Measurements from ENCODE around the gene CCL1.

The CCL1 gene, protein sequence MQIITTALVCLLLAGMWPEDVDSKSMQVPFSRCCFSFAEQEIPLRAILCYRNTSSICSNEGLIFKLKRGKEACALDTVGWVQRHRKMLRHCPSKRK

DNA sequence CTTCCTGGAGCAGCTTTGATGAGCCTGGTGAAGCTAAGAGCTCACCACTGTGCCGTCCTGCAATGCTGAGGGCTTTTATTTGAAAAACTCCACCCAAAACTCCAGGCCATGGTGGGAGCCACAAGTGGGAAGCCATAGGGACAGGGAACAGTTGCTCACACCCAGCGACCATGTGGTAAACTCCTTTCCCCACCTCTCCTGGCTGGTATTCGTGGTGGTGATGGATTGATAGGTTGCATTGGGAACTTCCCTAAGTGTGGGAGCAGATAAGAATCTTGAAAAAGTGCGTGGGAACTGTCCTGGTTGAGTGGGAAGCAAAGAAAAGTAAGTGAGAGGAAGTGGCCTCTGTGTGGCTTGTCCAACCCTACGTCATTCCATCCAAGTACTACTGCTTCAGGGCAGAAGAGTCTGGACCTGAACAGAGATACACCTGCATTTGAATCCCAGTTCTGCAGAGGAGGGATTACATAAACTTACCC, at the start of gene CCL1:
Gene CCL1, minus strand, starts transcription at position 51 of the 479 bp plus-strand sequence. CDS start 72 bp downstream, outside the sequence.
- no peak for DNase-seq (ENCODE audit: low spot score)

DNA sequence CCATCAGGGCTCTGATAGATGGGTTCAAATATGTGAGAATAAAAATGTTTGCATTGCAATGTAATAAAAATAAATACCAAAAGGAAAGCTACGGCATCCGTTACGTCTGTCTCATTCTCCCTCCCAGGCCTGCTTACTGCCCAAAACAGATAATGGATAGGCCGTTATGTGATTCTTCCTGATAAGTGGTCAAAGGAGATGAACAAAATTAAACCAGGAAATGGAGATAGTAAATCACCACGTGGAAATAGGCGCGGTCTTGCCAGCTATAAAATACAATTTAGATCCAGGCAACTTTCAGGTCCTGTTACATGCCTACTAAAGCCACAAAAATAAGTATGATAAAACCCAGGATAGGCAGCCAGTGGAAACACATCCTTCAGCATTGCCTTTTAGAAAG, 49.5 kb upstream of the CCL1 start:
- no peak for DNase-seq (ENCODE audit: low spot score)

DNA sequence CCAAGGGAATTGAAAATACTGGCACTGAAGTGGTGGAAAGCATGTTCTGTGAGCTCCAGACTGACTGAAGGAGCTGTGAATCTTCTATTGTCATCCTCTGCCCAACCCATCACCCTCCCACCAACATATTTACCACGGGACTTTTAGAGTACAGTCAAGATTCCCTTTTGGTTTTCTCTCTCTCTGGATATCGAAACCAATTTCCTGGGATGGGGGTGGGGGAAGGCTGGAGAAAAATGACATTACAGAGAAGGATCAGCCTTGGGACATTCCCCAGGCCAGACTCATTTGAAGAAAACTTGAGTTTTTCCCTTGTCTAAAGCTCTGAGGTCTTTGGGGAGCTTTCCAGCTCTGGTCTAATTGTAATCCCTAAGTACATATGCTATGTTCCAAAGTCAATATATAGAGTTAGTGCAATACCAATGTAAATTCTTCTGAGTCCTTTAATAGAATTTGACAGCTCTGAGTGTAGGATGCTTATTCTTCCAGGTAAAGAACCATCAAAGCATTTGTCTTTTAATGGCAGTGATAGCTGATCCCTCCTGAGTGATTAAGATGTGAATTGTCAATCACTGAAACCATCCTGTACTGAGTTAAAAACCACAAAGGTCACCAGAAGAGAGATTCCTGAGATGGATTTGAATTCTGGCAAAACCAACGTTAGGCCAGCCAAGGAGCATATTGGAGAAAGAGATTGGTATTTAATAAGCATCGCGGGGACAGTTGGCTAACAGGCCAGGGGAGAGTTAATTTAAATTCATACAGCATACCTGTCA, 48.8 kb upstream of the CCL1 start:
- DNase-seq (ENCODE audit: low spot score): no peak

DNA sequence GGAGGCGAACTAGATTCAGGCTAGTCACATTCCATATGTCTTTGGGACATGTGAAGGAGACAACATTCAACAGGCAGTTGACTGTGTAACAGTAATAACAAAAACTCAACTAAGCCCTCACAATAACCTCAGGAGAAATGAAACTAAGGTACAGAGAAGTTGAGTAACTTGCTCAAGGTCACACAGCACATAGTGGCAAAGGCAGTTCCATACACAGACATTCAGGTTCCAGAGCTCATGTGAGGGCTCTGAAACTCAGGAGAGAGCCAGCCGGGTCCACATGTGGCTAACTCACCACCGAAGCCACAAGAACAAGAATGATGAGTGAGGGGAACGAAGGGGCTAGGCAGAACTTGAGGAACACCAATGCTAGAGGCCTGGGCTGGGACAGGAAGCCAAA, 46.3 kb upstream of the CCL1 start:
- DNase-seq (ENCODE audit: low spot score): no peak

DNA sequence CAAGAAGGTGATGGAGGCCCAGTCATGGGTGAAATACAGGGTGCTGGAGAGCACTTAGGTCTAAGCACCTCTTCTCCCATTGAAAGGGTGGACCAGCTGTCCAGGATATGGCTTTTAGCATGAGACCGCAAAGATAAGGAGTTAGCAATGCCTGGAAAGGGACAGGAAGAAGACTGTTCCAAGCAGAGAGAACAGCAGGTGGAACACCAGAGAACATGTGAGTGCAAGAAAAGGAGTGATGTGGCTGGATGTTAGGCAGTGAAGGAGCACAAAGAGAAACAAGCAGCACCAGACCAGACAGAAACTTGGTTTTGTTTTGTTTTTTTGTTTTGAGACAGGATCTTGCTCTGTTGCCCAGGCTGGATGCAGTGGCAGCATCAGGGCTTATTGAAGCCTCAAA, 45.4 kb upstream of the CCL1 start:
- DNase-seq (ENCODE audit: low spot score): no peak

DNA sequence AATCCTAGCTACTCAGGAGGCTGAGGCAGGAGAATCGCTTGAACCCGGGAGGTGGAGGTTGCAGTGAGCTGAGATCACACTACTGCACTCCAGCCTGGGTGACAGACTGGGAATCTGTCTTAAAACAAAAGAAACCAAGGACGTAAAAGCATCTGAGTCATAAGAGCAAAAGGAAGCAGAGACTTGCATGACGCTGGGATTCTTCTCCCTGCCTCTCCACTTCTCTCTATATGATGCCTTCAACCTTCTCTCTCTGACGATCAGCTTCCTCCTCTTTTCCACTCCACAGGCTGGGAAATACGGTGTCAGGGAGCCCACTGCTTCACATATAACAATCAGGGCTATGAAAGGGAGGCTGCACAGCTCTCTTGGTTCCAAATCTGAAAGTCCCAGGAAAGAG, 43.2 kb upstream of the CCL1 start:
- DNase-seq (ENCODE audit: low spot score): no peak

DNA sequence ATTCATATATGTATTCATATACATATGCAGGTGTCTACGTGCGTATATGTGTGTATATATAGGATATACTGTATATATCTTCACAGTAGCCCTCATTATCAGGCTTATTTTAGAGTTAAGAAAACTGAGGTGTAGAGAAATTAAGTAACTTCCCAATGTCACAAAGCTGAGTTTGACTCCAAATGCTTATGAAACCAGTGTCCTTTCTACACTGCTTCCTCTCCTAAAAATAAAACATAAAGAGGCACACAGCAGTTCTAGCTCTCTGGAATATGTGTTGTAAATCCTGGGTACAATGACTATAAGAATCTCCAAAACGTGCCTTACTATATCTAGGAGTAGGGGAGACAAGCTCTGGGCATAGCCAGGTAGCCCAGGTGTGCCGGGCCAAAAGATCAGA, 40.0 kb upstream of the CCL1 start:
- no peak for DNase-seq (ENCODE audit: low spot score)

DNA sequence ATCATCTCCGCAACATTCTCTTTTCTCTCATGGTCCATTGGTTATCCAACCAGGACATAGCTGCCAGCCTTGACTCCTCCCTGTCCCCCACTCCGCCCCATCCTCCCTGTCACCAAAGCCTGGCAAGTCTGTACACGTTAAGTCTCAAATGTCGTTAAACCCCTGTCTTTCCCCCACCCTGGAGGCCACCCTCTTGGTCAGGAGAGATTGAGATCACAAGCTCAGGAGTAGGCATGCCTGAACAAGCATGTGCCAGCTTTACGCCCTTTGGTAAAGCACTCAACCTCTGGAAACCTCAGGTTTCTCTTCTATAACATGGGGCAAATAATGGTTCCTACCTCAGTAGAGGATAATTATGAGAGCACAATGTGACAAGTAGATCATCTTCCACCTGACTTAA, 38.1 kb upstream of the CCL1 start:
- DNase-seq (ENCODE audit: low spot score): no peak

DNA sequence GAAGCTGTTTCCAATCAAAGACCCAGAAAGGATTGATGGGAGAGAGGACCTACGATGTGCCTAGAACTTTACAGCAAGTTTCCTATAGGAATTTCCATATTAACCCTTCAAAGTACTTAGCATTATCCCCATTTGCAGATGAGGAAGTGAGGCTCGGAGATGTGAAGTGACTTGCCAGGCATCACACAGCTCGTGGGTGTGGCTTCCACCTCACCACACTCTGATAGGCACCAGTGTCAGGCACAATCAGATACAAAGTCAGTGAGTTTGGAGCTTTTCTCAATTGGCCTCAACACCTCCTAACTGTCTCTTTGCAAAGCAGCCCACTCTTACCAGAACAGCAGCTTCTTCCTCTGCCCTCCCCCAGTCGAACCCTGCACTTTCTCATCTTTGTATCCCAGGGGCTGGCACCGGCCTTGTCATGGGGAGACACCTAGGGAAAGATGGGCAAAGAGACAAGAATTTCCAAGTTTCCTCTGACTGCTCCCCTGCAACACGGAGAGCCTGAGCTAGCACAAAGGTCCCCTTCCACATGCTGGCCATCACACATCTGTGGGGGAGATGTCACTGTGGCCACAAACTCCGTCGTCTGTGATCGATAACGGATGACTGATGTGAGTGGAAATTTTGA, 37.4 kb upstream of the CCL1 start:
- DNase-seq (ENCODE audit: low spot score): no peak

DNA sequence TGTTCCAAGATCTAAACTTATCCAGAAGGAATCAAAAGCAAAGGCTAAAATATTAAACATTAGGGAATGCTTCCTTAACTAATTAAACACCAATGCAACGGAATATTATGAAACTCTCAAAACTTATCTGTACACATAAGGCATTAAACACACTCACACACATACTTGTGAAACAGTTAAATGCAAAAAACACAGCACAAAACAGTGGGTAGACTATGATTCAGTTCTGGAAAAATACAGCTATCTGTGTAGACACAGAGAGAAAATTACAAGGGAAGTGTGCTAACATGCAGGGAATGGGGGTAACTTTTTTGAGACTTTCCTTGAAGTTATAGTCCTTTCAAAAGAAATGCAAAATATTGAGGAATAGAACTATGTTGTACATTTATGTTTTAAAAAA, 36.7 kb upstream of the CCL1 start:
- DNase-seq (ENCODE audit: low spot score): no peak

DNA sequence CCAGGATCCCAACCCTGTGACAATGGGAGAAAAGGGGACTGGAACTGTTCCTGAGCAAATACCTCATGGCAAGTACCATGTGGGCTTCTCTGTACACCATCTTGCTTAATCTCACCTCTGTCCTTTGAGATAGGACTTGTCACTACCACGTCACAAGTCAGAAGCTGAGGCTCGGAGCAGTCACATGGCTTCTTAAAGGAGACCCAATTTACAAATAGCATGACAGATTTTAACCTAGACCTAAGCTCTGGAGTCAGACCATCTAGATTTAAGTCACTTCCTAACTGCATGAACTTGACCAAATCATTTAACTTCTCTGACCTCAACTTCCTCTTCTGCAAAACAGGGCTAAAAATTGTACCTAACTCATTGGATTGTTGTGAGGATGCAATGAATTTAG, 36.0 kb upstream of the CCL1 start:
- DNase-seq (ENCODE audit: low spot score): no peak

DNA sequence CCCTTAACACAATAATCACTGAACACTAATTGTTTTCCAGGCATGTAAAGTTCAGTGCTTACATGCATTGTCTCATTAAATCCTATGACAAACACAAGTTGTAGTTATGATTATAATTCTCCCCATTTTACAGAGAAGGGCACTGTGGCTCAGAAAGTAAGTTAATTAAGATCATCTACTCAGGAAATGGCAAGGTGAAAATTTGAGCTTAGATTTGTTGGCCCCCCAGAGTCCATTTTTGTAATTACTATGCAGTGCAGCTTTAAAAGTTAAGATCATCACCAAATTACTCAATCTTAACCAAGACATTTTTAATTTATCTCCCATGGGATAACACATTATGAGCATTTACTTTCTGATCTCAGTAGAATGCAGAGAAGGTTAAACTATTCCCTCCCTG, 34.2 kb upstream of the CCL1 start:
- no peak for DNase-seq (ENCODE audit: low spot score)

DNA sequence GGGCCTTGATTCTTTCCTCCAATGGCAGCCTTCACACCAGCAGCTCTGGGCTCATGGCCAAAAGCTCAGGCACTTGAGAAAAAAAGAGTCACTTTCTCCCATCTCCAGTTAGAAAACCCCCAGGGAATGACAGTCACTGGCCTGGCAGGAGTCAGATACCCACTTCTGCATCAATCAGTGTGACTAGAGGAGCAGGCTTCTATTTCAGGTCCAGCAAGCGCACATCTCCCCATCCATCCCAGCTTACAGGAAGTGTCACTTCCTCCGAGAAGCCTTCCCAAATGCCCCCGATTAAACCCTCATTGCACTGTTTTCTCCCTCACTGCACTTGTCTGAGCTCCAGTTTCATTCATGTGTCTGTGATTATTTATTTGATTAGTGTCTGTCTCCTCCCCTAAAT, 30.4 kb upstream of the CCL1 start:
- DNase-seq (ENCODE audit: low spot score): no peak

DNA sequence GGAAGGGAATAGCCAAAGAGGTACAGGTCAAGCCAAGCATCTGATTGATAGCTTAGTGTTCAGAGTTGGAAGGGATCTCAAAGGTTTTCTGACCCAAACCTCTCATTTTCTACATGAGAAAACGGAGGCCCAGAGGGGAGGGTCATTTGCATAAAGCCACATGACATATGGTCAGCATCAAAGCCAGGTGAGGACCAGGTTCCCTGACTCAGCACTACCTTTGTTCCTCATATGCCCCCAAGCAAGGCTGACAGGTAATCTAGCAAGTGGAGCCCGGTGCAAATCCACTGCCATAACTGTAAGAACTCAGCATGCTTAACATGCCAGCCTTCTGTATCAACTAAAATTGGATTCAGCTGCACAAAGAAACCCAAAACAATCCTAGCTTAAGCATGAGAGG, 28.2 kb upstream of the CCL1 start:
- DNase-seq (ENCODE audit: low spot score): no peak

DNA sequence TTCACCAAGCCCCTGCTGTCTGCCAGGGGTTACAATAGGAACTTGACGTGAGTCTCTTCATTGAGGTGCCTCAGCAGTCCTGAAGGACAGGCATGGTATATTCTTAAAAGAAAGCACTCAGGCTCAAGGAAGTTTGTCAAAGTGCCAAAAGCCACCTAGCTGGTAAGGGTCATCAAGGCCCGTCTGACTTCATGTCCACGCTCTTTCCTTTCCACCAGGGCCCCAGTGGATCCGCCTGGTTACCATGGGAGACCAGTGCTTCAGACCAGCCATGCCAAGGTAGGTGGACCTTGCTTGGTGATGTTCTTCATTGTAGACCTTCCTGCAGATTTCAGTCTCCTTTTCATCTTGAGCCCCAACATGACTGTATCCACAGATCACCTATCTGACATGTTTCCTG, 27.6 kb upstream of the CCL1 start:
- DNase-seq (ENCODE audit: low spot score): no peak

DNA sequence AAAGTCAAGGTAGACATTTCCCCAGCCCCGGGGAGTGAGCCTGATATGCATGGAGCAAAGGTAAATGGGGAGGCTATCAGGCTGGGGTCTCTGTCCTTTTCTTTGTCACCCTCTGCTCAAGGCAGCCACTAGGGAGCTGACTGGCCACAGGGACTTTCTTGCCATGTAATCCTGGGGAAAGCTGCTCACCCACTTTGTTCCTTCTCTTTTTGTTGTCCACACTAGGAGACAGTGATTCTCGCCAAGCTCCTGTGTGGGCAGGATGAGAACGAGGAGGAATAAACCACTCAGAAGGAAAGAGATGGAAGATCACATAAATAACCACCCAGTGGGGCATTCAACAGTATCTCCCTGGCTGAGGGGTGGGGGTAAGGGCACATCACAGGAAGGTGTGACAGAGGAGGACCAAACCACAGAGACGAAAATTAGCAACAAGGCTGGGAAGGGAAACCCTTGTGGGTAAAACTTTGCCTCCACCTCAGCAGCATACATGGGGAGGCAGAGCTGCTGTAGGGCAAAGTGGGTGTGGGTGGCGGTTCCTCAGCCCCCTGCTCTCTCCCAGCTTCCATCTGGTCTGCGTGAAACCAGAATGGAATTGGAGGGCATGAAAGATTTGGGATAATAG, 26.2 kb upstream of the CCL1 start:
- DNase-seq (ENCODE audit: low spot score): no peak

DNA sequence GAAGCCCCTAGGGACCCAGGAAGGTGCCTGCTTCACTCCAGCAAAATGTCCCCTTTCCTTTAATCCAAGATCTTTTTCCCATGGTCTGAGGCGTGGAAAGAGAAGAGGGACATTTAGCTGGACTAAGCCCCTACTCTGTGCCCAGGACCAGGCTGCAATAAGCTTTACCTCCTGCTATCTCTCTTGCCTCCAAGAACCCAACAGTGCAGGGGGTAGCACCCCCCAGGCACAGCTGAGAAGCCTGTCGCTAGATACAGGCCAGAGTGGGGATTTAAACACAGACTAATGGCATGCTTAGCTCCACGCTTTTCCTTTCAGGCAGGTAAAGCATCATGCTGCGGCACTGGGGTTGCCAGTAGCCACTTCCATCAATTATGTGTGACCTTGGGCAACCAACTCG, 24.5 kb upstream of the CCL1 start:
- no peak for DNase-seq (ENCODE audit: low spot score)

DNA sequence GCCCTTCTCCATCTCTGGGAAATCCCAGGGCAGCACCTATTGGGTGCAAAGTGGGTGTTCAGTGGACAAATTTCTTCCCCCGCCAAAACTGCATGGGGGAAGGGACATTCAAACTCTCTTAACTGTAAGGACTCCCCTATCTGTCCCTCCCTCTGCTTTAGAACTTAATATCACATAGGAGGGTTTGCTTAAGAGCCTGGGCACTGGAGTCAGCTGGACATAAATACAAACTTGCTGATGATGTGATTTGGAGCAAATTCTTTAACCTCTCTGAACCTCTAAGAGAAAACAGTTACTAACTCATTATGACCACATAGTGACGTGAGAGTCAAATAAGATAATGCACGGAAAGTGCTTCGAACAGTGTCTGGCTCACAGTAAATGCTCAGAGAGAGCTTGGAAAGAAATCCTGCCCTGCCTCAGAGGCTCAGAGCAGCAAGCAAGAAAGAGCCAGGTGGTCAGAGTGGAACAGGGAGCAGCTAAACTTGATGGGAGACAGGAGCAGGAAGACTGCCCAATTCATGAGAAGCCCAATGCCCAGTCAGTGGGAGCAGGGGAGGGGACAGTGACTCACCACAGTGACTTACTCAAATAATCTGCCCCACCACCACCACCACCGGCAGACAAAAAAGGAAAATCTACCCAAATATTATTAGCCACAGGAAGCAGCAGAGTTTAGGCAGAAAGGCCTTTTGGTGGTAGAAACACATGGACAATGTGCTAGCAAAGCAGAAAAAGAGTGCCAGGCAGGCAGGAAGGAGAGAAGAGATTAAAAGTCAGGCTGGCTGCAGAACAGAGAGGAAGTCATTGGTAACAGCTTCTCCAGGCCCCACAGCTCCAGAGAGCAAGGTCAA, 23.9 kb upstream of the CCL1 start:
- DNase-seq (ENCODE audit: low spot score): no peak

DNA sequence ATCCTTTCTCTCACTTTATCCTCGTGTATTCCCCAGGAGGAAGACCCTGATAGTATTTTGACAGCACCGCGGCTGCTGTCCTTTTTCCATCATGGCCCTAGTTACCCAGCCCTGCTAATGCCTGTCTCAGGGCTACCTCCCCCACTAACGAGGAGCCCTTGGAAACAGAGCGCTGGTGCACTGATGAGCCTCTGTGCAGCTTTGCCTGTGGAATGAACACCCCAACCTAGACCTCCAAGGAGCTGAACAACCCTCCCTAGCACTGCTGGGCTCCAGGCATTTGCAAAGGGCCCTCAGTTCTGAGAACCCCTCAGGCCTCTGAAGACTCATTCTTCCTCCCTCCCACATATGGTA, 23.3 kb upstream of the CCL1 start:
- DNase-seq (ENCODE audit: low spot score): no peak

DNA sequence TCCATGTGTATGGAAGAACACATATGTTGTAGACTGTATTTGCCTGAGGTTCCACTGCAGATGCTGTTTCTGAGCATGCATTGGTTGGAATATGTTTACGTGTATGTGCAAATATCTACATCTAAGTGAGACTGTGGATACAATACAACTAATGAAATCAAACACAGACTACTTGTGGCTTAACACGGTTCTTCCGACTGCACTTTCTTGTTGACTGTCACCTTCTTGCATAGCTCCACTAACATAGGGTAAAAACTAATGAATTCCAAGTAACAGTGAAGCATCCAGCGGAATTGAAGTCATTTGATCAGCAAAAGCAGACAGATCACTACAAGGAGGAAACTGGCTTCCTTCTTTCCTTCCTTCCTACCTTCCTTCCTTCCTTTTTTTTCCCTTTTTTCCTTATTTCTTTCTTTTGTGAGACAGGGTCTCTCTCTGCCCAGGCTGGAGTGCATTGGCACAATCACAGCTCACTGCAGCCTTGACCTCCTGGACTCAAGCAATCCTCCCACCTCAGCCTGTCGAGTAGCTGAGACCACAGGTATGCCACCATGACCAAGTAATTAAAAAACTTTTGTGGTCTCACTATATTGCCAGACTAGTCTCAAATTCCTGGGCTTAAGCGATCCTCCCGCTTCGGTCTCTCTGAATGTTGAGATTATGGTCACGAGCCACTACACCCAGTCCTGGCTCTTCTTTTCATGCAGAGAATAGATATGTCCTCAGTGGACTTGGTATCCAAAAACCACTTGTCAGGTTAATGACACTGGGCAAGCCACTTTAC, 22.0 kb upstream of the CCL1 start:
- no peak for DNase-seq (ENCODE audit: low spot score)

DNA sequence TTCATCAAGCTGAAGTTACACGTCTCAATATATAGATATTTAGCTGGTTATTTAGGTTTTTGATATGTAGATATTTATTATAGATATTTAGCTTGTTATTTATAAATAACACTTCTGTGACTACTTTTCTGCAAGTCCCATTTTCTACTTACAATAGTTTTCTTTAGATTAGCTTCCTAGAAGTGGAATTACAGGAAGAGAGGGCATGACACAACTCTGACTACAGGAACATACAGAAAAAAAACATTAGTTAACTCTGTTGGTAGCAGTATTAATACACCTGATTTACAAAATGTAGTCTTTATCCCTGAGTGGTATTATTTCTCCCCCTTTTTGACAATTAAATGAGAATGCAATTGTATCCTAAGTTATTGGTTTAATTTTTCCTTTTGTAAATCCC, 21.2 kb upstream of the CCL1 start:
- no peak for DNase-seq (ENCODE audit: low spot score)

DNA sequence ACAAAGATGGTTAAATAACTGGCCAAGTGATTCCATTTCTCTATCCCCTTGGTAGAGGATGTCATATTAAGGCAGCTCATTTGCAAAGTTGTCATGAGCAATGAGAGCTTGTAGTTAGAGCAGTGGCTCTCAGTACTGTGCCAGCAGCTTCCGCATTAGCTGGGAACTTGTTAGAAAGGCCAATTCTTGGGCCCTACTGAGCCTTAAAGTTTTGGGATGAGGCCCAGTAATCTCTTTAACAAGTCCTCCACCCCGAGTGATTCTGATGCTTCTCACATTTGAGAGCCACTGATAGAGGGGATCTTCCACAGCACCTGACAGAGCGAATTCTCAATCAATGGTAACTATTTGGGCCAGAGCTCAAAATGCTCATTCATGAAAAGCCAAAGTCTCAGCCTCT, 20.2 kb upstream of the CCL1 start:
- no peak for DNase-seq (ENCODE audit: low spot score)

All from HuH-7.5 (cell line).